Activated CD8-positive, alpha-beta memory T cell treated with anti-CD3 and anti-CD28 coated beads, Interleukin-2, amount 50 U/mL, for 4 hours (primary cell): ENCODE measurements around the gene POM121C.
"Not testable (repeated sequence)": the region's sequence is repeated elsewhere in the genome, so short reads cannot be mapped to it uniquely, and the experiment has no call there.

Source experiments
- DNase-seq: peaks from one replicate; pipeline ENCODE4 v3.0.0-alpha.2; 2020

POM121C gene

DNA sequence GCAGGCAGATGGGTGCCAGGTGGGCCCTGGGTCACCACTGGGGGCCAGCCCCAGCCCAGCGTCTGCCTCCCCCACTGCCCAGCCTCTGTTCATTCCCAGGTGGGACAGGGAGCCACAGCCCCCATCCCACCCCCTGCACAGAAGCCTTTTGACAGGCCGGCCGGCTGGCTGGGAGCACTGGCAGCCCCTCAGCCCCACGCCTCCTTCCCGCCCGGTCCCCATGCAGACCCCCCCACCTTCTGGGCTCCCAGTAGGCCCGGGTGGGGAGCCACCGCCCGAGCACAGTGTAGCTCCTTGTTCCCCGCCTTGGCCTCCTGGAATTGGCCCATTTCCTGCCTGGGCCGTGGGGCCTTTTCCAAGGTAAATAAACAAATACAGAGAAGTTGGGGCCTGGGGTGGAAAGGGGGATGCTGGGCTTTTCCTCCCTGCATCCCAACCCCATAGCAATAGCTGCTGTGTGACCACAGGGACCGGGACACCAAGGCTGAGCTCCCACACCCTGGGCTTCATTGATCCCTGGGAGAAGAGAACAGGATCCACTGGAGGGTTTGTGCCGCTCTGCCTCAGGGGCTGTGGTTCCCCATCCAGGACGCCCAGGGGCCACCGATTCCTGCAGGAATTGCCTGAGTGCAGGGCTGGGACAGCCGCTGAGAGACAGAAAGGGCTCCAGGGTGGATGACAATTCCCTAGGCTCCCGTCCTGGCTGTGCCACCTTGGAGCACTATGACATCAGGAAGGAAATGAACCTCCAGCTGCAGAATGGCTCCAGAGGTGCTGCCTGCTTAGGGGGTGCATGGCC is 111.4 kb downstream of the POM121C start:
- DNase-seq, result not testable (repeated sequence)

DNA sequence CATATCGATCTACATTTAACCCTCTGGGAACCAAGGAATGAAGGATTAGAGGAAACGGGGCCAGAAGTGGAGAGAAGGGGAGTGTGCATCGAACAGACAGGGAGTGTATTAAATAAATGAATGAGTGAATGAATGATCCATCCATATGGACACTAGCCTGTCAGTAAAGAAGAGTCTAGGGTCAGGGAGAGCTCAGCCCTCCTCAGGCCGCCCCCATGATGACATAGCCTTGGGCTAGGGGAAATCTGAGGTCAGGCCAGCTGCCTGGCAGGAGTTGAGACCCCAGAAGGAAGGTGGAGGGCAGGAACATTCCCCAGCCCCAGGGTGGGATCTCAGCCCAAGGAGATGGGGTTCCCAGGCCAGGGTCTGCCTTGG is 112.0 kb downstream of the POM121C start:
- not testable (repeated sequence) for DNase-seq

DNA sequence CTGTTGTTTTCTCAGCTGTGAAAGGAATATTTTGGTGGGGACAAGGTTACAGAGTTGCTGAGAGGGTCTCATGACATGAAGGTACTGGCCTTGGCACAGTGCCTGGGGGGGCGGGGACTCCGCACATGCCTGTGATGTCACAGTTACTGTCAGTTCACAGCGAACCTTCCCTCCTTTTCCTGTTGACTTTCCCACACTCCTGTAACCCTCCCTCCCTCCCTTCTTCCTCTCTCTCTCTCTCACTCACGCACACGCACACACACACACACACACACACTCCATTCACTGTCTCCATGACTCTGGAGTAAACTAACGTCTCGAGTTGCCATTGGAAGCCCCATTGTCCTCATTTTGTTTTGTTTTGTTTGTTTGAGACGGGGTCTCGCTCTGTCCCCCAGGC is 118.8 kb downstream of the POM121C start:
- DNase-seq, result not testable (repeated sequence)
